NCI-H146 treated with DMSO at 0.1 percent for 48 hours (cell line): ENCODE results near the gene ADGRE2.
"Not testable (repeated sequence)": the region's sequence is repeated elsewhere in the genome, so short reads cannot be mapped to it uniquely, and the experiment has no call there.

Source experiments
- DNase-seq: peaks from one replicate; lab custom pipeline; 2025; ENCODE audit not compliant: unreplicated experiment; lab: John Stamatoyannopoulos, UW

The ADGRE2 gene

DNA sequence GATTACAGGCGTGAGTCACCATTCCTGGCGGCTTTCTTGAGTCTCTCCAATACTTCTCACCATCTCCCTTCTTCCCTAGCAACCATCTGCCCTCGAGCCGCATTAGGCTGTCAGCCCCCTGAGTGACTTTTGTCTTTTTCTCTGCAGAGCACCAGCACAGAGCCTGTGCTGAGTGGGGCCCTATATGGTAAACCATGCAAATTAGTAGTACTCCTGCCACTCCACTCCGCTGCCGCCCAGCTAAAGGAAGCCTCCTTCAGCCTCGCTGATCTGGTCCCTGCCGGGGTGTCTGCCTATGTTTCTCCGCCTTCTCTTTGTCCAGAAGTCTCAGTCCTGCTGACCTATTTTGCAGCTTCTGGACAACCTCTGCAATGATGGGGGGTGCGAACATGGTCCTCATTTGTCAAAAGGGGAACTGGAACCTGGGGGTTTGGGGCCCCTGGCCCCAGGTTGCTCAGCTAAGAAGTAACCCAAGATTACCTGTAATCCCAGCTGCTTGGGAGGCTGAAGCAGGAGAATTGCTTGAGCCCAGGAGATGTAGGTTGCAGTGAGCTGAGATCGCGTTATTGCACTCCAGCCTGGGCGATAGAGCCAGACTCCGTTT, 2.4 kb upstream of the ADGRE2 start:
- DNase-seq, result not testable (repeated sequence)

DNA sequence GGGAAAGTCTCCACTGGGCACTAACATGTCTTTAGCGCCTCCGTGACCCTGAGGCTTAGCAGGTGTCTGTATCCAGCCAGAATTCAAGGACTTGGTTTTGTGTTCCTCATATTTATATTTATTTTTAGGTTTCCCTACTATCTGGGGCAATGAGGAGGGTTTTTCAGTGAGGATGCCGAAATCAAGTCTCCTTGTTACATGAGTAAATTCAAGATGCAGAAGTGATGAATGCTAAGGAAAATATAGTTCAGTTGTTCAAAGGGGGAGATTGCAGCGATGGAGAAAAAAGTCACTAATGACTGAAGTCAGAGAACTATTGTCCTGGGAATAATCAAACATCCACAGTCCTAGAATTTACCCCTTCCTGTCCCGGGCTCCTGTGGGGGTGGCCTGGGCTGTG, 791 bp upstream of the ADGRE2 start:
- no peak for DNase-seq

- not testable (repeated sequence) for DNase-seq
Measured at GRCh38 chr19:14777645-14778044, 715 bp downstream of the ADGRE2 start.

- no peak for DNase-seq
Measured at GRCh38 chr19:14775869-14776586, 2.3 kb downstream of the ADGRE2 start.

- not testable (repeated sequence) for DNase-seq
Measured at GRCh38 chr19:14775326-14775725, 3.0 kb downstream of the ADGRE2 start.

GRCh38 chr19:14774373-14774772, 4.0 kb downstream of the ADGRE2 start:
- DNase-seq, result no peak

DNA sequence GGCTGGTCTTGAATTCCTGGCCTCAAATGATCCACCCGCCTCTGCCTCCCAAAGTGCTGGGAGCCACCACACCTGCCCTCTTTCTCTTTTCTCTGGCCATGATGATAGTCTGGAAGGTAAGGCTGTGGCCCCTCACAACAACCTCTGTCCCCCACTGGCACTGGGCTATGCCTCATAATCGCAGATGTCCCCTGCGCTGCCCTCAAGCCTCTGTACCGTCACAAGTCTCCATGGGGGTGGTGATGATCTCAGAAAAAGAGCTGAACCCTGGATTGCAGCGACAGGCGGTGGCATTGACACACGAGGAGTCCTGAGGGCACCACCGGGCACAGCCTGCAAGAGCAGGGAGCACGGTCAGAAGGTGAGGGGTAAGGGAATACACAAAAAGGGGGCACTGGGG, 4.6 kb downstream of the ADGRE2 start:
- DNase-seq, result not testable (repeated sequence)

GRCh38 chr19:14772995-14773394, 5.4 kb downstream of the ADGRE2 start:
- no peak for DNase-seq

GRCh38 chr19:14772467-14772866, 5.9 kb downstream of the ADGRE2 start:
- no peak for DNase-seq

DNA sequence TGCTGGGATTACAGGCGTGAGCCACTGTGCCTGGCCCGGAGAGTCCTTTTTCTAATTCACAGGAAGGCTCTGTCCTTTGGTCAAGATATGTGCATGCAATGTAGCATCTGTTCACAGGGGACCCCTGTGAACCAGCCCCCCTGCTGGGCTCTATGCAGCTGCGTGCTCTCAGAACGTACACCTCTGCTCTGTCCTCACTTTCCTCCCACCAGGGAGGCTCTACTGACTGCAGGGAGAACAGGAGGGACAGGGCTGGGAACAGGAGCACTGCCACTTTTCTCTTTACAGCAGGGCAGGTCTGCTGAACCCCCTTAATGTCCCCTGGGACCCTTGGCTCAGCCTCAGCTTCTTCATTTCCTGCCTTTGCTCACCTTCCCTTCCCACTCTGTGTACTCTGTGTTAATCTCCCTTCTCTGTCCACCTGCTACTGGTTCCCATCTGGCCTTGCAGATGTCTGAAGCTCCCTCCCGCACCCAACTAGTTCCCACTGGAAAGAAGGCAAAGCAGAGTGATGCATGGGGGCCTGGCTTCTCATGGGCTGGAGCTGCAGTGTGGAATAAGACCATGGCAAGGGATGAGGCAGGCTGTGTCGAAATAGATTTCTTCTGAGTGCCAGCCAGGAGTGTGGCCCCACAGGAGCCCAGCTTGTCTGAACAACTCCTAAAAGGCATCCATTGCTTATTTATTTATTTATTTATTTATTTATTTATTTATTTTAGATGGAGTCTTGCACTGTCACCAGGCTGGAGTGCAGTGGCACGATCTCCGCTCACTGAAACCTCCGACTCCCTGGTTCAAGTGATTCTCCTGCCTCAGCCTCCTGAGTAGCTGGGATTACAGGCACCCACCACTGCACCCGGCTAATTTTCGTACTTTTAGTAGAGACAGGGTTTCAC, 7.2 kb downstream of the ADGRE2 start:
- no peak for DNase-seq

GRCh38 chr19:14770136-14770535, 8.2 kb downstream of the ADGRE2 start:
- no peak for DNase-seq

GRCh38 chr19:14769201-14769600, 9.2 kb downstream of the ADGRE2 start:
- no peak for DNase-seq

- DNase-seq, result no peak
Measured at GRCh38 chr19:14768001-14768400, 10.4 kb downstream of the ADGRE2 start.

- DNase-seq, result no peak
Measured at GRCh38 chr19:14767466-14767971, 10.8 kb downstream of the ADGRE2 start.

GRCh38 chr19:14765841-14766240, 12.5 kb downstream of the ADGRE2 start:
- DNase-seq, result not testable (repeated sequence)

DNA sequence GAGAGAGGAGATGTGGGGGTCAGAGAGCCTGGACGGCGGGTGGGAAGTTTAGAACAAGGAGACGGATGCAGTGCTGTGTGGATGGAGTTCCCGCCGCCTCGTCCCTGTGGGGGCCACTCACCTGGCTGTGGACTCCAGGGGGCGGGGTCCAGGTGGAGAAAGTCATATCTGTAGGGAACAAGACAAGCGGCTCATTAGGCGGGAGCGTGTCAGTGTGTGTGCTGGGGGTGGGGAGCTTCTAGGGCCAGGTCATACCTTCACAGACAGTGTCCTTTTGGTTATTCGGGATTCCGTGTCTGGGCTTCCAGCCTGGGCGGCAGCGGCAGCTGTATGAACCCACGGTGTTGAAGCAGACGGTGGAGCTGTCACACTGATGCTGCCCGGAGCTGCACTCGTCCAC, 13.0 kb downstream of the ADGRE2 start:
- not testable (repeated sequence) for DNase-seq

DNA sequence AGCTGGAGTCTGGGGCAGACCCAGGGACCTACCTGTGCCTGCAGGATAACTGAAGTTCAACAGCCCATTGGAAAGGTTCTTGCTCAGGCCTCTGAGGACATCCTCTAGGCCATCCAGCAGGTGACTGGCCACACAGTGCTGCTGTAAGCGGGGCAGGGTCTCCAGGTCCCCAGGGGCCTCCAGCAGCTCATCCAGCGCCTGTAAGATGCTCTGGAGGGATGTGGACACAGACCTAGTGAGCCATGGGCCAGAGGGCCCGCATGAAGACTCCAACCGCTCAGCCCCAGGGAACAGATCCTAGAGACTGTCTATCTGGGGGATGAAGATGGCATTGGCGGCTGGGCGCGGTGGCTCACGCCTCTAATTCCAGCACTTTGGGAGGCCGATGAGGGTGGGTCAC, 14.0 kb downstream of the ADGRE2 start:
- no peak for DNase-seq

GRCh38 chr19:14763497-14764145, 14.7 kb downstream of the ADGRE2 start:
- no peak for DNase-seq

DNA sequence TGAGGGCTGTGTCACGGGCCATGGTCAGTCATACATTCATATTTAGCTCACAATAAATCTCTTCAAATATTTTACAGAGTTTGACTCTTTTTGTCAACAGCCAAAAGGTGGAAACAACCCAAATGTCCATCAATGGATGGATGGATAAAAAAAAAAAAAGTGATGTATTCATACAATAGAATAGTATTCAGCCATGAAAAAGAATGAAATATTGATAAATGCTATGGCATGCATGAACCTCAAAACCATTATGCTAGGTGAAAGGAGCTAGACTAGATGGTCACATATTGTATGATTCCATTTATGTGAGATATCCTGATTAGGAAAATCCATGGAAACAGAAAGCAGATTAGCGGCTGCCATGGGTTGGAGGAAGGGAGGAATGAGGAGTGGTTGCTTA, 16.2 kb downstream of the ADGRE2 start:
- DNase-seq, result no peak

DNA sequence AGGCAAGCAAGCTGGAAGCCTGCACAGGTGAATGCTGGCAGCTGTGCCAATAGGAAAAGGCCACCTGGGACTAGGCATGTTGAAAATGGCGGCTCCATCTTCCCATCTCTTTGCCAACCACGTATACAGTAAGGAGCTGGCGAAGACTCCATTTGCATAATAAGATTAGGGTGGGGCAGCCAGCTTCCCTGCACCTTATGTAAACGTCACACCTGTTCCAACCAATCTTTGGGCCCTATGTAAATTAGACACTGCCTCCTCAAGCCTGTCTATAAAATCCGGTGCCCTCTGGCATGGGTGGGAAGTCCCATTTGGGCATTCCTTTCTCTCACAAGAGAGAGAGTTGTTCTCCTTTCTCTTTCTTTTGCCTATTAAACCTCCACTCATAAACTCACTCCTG, 16.8 kb downstream of the ADGRE2 start:
- DNase-seq, result no peak

- DNase-seq, result peak; percentile 94
Measured at GRCh38 chr19:14758816-14759215, 19.5 kb downstream of the ADGRE2 start.
